HepG2 (cell line): ENCODE results near the gene TCF25. TPM values are rescaled to one million over a fixed set of nuclear protein-coding genes. Genes with fewer than 3 reads are reported as not detected.

ENCODE experiments used
- ARID2 ChIP-seq: sonication (generic); formaldehyde crosslinking; IDR thresholded peaks from 2 replicates; pipeline ENCODE4 v1.8.1; 2022; ENCODE audit warnings: mild to moderate bottlenecking, missing genetic modification reagents, borderline replicate concordance
- FOSL2 ChIP-seq: sonication (generic); formaldehyde crosslinking; IDR thresholded peaks from 2 replicates; pipeline ENCODE4 v1.4.0; 2020; ENCODE audit warnings: missing genetic modification reagents
- FOXM1 ChIP-seq: sonication (generic); formaldehyde crosslinking; IDR thresholded peaks from 2 replicates; pipeline ENCODE4 v1.5.0; 2020; ENCODE audit warnings: missing genetic modification reagents
- GABPB1 ChIP-seq: IDR thresholded peaks from 2 replicates; pipeline ENCODE4 v1.6.1; 2016; ENCODE audit warnings: mild to moderate bottlenecking, missing genetic modification reagents, moderate library complexity, missing compliant biosample characterization
- HDAC2 ChIP-seq: sonication (generic); formaldehyde crosslinking; IDR thresholded peaks from 2 replicates; pipeline ENCODE4 v1.4.0; 2020; ENCODE audit warnings: missing genetic modification reagents
- HNRNPLL ChIP-seq: fragments of 200-400 bp; formaldehyde crosslinking; IDR thresholded peaks from 2 replicates; pipeline ENCODE4 v1.6.1; 2017; ENCODE audit warnings: mild to moderate bottlenecking, low read depth, low read length; ENCODE audit not compliant: poor library complexity, severe bottlenecking
- IRF2 ChIP-seq: IDR thresholded peaks from 2 replicates; pipeline ENCODE4 v1.6.1; 2018; ENCODE audit warnings: missing genetic modification reagents, missing compliant biosample characterization
- ISX ChIP-seq: sonication (generic); formaldehyde crosslinking; conservative IDR thresholded peaks from 2 replicates; pipeline ENCODE4 v1.5.0; 2020; ENCODE audit warnings: missing genetic modification reagents
- KLF6 ChIP-seq: IDR thresholded peaks from 2 replicates; pipeline ENCODE4 v1.8.0; 2016; ENCODE audit warnings: missing biosample characterization, missing genetic modification reagents
- MTA1 ChIP-seq: sonication (generic); formaldehyde crosslinking; IDR thresholded peaks from 2 replicates; pipeline ENCODE4 v1.4.0; 2020; ENCODE audit warnings: missing genetic modification reagents, mild to moderate bottlenecking, borderline replicate concordance
- NONO ChIP-seq, 2 experiments: fragments of 450-650 bp in 1 of 2; sonication (generic) in 1 of 2; formaldehyde crosslinking in 1 of 2; IDR thresholded peaks in 1 of 2; conservative IDR thresholded peaks in 1 of 2; 2 replicates each; pipeline versions ENCODE4 v1.6.1 to v1.8.0; 2017 to 2022; ENCODE audit warnings: mild to moderate bottlenecking in 1 of 2, missing genetic modification reagents in 1 of 2, moderate library complexity in 1 of 2
- NR3C1 ChIP-seq: sonication (generic); formaldehyde crosslinking; IDR thresholded peaks from 2 replicates; pipeline ENCODE4 v1.4.0; 2020; ENCODE audit warnings: missing genetic modification reagents
- PLRG1 ChIP-seq: fragments of 450-650 bp; conservative IDR thresholded peaks from 2 replicates; pipeline ENCODE4 v1.6.1; 2016
- POLR2A ChIP-seq, 2 experiments: IDR thresholded peaks; 2 replicates each; pipeline ENCODE4 v1.6.1; 2011; ENCODE audit warnings: low read depth in 2 of 2, low read length in 2 of 2, mild to moderate bottlenecking in 1 of 2, moderate library complexity in 1 of 2; ENCODE audit not compliant: insufficient read depth in 1 of 2
- RCOR2 ChIP-seq: IDR thresholded peaks from 2 replicates; pipeline ENCODE4 v1.6.1; 2016; ENCODE audit warnings: missing biosample characterization, missing genetic modification reagents
- SALL1 ChIP-seq: sonication (generic); formaldehyde crosslinking; IDR thresholded peaks from 2 replicates; pipeline ENCODE4 v1.8.0; 2022; ENCODE audit warnings: mild to moderate bottlenecking, missing genetic modification reagents
- SAP130 ChIP-seq: IDR thresholded peaks from 2 replicates; pipeline ENCODE4 v1.6.1; 2016; ENCODE audit warnings: low read depth
- SIN3A ChIP-seq: IDR thresholded peaks from 2 replicates; pipeline ENCODE4 v1.6.1; 2011; ENCODE audit warnings: low read depth, mild to moderate bottlenecking, control low read depth, low read length, borderline replicate concordance
- SKI ChIP-seq: fragments of 450-650 bp; IDR thresholded peaks from one replicate; pipeline ENCODE4 v1.6.1; 2018; ENCODE audit warnings: mild to moderate bottlenecking; ENCODE audit not compliant: partially characterized antibody
- ZBTB20 ChIP-seq: sonication (generic); formaldehyde crosslinking; IDR thresholded peaks from 2 replicates; pipeline ENCODE4 v1.8.1; 2023; ENCODE audit warnings: missing genetic modification reagents, low read depth, mild to moderate bottlenecking, borderline replicate concordance
- ZNF121 ChIP-seq: sonication (generic); formaldehyde crosslinking; IDR thresholded peaks from 2 replicates; pipeline ENCODE4 v1.5.0; 2020; ENCODE audit warnings: mild to moderate bottlenecking, missing genetic modification reagents
- polyA plus RNA-seq, 8 experiments: library from polyadenylated mRNA; depleted of rRNA in 3 of 8; stranded (reverse) in 7 of 8; unstranded in 1 of 8; fragments of >200 nt; fragmentation: Illumina TruSeq in 4 of 8; extraction: Trizol in 4 of 8; gene quantifications; 2 replicates each; pipeline versions ENCODE4 v1.2.1 to v1.2.3, GENCODE V29; 2011 to 2016; ENCODE audit warnings: low read depth in 4 of 8, missing spikeins in 1 of 8, mixed read lengths in 1 of 8; ENCODE audit not compliant: insufficient read depth in 1 of 8
- total RNA-seq, 5 experiments: library from RNA; depleted of rRNA; stranded (reverse); fragments of >200 nt; fragmentation: Illumina TruSeq; extraction: Trizol; gene quantifications; 2 replicates each; pipeline ENCODE4 v1.2.3, GENCODE V29; 2016; ENCODE audit warnings: low read depth in 1 of 5
- TF ChIP-seq, protein P1 (sequence below): sonication (generic); formaldehyde crosslinking; IDR thresholded peaks from 2 replicates; pipeline ENCODE4 v1.5.0; 2020; ENCODE audit warnings: mild to moderate bottlenecking, missing genetic modification reagents, moderate library complexity
- TF ChIP-seq, protein P2 (sequence below): sonication (generic); formaldehyde crosslinking; IDR thresholded peaks from 2 replicates; pipeline ENCODE4 v1.5.1; 2020; ENCODE audit warnings: missing genetic modification reagents, mild to moderate bottlenecking, borderline replicate concordance
- TF ChIP-seq, protein P3 (sequence below): sonication (generic); formaldehyde crosslinking; IDR thresholded peaks from 2 replicates; pipeline ENCODE4 v1.5.0; 2020; ENCODE audit warnings: missing genetic modification reagents, mild to moderate bottlenecking, borderline replicate concordance
- TF ChIP-seq, protein P4 (sequence below): sonication (generic); formaldehyde crosslinking; IDR thresholded peaks from 2 replicates; pipeline ENCODE4 v1.4.0; 2020; ENCODE audit warnings: mild to moderate bottlenecking, missing genetic modification reagents

The TCF25 gene
- total and polyA plus RNA-seq, 2 of the 13 experiments (the other 11 are each of a cell fraction or from before 2014, with no cell fraction given): 138 to 206 TPM

DNA sequence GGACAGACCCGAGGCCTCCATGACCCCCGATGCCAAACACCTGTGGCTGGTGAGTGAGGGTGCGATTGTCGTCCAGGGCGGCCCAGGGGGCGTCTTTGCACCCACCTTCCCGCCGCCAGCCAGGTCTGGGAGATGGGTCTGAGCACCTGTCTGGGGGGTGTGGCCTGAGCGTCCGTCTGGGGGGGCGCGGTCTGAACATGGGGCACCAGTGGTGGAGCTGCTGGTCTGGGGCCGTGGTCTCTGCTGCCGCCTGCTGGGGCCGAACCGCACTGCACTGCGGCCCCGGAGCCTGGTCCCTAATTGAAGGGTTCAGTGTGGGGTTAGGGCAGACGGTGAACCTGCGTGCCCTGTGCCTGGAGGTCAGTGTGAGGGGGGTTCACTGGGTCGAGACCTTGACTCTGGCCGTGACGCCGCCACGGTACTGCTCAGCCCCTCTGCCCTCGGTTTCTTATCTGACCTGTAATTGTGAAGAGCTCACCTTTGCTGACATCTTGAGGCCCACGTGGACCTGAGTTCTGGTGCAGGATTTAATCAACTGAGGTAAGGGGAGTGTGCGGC is 12.6 kb upstream of the TCF25 start (continued):
- TF ChIP-seq IRF2 (CRISPR knock-in tag) (peak; percentile 60), SALL1 (peak; percentile 60), HNRNPLL (peak; percentile 58), SKI (peak; percentile 66), SIN3A (no peak), GABPB1 (CRISPR knock-in tag) (peak; percentile 51; the same call in 1 of the 2 replicates), FOXM1 (CRISPR knock-in tag) (no peak), NONO (IDR thresholded peaks at IDR 0.05) (no peak), NONO (CRISPR knock-in tag; conservative IDR thresholded peaks at IDR 0.05) (peak; percentile 82), SAP130 (peak; percentile 60), PLRG1 (no peak), ZNF121 (CRISPR knock-in tag) (peak; percentile 50; the same call in 1 of the 2 replicates), KLF6 (no peak), RCOR2 (CRISPR knock-in tag) (no peak), HDAC2 (CRISPR knock-in tag) (no peak; the same call in 1 of the 2 replicates), ARID2 (CRISPR knock-in tag) (no peak), ZBTB20 (CRISPR knock-in tag) (no peak), FOSL2 (CRISPR knock-in tag) (no peak), POLR2A (IDR thresholded peaks at IDR 0.05; ENCODE audit: insufficient read depth in 1 of 2, low read depth in 2 of 2, low read length in 2 of 2) (no peak), NR3C1 (CRISPR knock-in tag) (no peak), ISX (CRISPR knock-in tag) (no peak), MTA1 (CRISPR knock-in tag) (no peak)
- TF ChIP-seq, protein P1, sequence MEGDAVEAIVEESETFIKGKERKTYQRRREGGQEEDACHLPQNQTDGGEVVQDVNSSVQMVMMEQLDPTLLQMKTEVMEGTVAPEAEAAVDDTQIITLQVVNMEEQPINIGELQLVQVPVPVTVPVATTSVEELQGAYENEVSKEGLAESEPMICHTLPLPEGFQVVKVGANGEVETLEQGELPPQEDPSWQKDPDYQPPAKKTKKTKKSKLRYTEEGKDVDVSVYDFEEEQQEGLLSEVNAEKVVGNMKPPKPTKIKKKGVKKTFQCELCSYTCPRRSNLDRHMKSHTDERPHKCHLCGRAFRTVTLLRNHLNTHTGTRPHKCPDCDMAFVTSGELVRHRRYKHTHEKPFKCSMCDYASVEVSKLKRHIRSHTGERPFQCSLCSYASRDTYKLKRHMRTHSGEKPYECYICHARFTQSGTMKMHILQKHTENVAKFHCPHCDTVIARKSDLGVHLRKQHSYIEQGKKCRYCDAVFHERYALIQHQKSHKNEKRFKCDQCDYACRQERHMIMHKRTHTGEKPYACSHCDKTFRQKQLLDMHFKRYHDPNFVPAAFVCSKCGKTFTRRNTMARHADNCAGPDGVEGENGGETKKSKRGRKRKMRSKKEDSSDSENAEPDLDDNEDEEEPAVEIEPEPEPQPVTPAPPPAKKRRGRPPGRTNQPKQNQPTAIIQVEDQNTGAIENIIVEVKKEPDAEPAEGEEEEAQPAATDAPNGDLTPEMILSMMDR (CRISPR knock-in tag): peak; percentile 99
- TF ChIP-seq, protein P2, sequence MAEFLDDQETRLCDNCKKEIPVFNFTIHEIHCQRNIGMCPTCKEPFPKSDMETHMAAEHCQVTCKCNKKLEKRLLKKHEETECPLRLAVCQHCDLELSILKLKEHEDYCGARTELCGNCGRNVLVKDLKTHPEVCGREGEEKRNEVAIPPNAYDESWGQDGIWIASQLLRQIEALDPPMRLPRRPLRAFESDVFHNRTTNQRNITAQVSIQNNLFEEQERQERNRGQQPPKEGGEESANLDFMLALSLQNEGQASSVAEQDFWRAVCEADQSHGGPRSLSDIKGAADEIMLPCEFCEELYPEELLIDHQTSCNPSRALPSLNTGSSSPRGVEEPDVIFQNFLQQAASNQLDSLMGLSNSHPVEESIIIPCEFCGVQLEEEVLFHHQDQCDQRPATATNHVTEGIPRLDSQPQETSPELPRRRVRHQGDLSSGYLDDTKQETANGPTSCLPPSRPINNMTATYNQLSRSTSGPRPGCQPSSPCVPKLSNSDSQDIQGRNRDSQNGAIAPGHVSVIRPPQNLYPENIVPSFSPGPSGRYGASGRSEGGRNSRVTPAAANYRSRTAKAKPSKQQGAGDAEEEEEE (CRISPR knock-in tag): peak; percentile 95; the same call in 1 of the 2 replicates
- TF ChIP-seq, protein P3, sequence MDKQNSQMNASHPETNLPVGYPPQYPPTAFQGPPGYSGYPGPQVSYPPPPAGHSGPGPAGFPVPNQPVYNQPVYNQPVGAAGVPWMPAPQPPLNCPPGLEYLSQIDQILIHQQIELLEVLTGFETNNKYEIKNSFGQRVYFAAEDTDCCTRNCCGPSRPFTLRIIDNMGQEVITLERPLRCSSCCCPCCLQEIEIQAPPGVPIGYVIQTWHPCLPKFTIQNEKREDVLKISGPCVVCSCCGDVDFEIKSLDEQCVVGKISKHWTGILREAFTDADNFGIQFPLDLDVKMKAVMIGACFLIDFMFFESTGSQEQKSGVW: no peak
- TF ChIP-seq, protein P4, sequence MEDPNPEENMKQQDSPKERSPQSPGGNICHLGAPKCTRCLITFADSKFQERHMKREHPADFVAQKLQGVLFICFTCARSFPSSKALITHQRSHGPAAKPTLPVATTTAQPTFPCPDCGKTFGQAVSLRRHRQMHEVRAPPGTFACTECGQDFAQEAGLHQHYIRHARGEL (CRISPR knock-in tag): no peak; the same call in 1 of the 2 replicates
